ENCODE measurements around the gene ETV1. TPM values are rescaled to one million over a fixed set of nuclear protein-coding genes. Genes with fewer than 3 reads are reported as not detected.

Gene ETV1
- total RNA-seq, 4 donors from 2014 or later = 4.2 to 11.5 (median 7.3) TPM

DNA sequence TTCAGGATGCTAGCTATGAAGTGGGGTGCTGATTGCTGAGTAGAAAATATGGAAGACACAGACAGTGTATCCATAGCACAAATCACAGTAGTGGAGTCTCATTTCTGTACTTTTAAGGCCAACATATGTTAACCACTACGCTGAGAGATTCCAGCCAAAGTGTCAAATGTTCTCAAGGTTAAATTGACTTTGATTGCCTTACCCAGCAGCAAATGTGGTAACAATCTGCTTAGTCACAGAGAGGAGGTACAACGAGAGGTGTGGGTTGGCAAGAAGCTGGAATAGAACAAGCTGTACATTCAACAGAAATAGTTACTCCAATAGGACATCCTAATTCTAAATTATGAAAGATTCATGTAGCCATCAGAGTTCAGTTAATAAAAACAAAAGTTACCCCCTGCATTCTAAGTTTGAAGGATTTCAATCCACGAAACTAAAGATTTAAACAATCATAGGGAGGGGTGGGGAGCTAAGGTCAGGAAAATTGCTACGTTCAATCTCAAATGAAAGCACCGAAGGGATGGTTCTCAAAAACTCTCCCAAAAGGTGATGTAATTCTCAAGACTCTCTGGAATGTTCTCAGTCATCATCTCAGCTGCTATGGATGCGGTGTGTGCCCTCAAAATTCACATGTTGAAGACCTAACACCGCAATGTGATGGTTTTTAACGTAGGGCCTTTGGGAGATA is 137.0 kb downstream of the ETV1 start:
- Histone ChIP-seq H3K36me3 (no peaks in the 10 kb centered on the region), H3K27me3 (no peaks in the 10 kb centered on the region), H3K27ac (no peak overlapping the region), H3K4me1 (peaks cover 0 to 21% (median 0%) of the 10 kb centered on the region in 3 donors), H3K9me3 (no peaks in the 10 kb centered on the region), H3K4me3 (no peak overlapping the region)
- WGBS, 2 donors (ENCODE audit: low coverage in 1 of 2) = 81 to 94% methylated on average over 6 to 8 of the region's 8 CpGs
- no peak for TF ChIP-seq EP300 (IDR thresholded peaks at IDR 0.05)
- TF ChIP-seq POLR2AphosphoS5 (IDR thresholded peaks at IDR 0.05) = no peak
- no peak for TF ChIP-seq POLR2A (IDR thresholded peaks at IDR 0.05)
- TF ChIP-seq, protein P1, sequence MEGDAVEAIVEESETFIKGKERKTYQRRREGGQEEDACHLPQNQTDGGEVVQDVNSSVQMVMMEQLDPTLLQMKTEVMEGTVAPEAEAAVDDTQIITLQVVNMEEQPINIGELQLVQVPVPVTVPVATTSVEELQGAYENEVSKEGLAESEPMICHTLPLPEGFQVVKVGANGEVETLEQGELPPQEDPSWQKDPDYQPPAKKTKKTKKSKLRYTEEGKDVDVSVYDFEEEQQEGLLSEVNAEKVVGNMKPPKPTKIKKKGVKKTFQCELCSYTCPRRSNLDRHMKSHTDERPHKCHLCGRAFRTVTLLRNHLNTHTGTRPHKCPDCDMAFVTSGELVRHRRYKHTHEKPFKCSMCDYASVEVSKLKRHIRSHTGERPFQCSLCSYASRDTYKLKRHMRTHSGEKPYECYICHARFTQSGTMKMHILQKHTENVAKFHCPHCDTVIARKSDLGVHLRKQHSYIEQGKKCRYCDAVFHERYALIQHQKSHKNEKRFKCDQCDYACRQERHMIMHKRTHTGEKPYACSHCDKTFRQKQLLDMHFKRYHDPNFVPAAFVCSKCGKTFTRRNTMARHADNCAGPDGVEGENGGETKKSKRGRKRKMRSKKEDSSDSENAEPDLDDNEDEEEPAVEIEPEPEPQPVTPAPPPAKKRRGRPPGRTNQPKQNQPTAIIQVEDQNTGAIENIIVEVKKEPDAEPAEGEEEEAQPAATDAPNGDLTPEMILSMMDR (IDR thresholded peaks at IDR 0.05) = no peak
- no peak for ATAC-seq

DNA sequence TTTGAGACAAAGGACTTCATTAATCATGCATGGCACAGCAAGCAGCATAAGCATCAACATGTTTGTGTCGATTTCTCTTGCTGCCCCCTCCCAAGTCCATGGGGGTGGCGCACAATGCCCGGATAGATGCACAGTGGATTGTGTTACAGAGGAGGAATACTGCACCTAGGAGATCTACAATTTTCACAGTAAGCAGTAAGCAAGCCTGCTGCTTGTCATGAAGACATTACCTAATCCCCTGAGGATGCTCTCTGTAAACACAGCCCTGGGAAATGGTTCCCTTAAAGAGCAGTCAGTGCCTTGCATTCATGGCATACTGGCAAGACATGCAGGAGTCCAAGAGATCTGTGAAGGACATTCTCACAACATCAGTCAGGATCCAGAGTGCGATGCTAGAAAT is 137.7 kb downstream of the ETV1 start:
- H3K4me3 ChIP-seq = no peak overlapping the region
- no peak for ATAC-seq
- H3K36me3 ChIP-seq = no peaks in the 10 kb centered on the region
- WGBS, 2 donors (ENCODE audit: low coverage in 1 of 2) = 38 to 54% methylated on average over 2 to 3 of the region's 4 CpGs
- H3K27me3 ChIP-seq = no peaks in the 10 kb centered on the region
- peaks cover 0 to 21% (median 0%) of the 10 kb centered on the region in 3 donors for H3K4me1 ChIP-seq
- H3K27ac ChIP-seq = no peak overlapping the region
- H3K9me3 ChIP-seq = no peaks in the 10 kb centered on the region
- TF ChIP-seq EP300 (IDR thresholded peaks at IDR 0.05) (no peak), POLR2A (IDR thresholded peaks at IDR 0.05) (no peak), POLR2AphosphoS5 (IDR thresholded peaks at IDR 0.05) (no peak)
- TF ChIP-seq, protein P1 (IDR thresholded peaks at IDR 0.05) = no peak

DNA sequence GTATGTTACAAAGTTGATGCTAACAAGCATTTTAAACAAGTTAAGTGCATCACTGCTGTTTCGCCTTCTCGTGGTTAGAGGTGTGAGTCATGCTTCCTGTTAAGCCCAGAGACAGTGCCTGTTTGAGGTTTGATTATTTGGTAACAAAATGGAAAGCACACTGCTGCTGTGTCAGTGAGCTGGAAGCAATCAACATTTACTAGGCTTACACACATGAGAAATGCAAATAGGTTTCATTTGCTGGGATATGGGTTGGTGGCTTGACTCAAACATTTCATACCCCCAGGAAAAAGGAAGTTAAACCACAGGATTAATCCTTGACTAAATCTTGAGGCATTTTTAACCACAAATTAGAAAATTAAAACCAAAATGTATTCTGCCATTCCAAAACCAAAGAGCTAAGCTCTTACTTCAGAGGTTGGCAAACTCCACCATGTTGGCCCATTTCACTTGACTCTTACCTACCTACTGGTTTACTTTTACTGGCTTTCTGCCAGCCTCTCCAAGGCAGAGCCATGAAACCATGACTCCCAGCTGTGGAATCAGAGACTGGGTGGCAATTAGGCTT is 139.2 kb downstream of the ETV1 start:
- ATAC-seq = peak; percentile 41
- H3K36me3 ChIP-seq = no peaks in the 10 kb centered on the region
- H3K4me1 ChIP-seq = peaks cover 0 to 21% (median 0%) of the 10 kb centered on the region in 3 donors
- 37% methylated on average over 2 of the region's 2 CpGs; no CpG with 5 or more reads in 1 of the 2 donors for WGBS, 2 donors (ENCODE audit: low coverage in 1 of 2)
- H3K4me3 ChIP-seq = no peak overlapping the region
- no peak overlapping the region for H3K27ac ChIP-seq
- no peaks in the 10 kb centered on the region for H3K9me3 ChIP-seq
- H3K27me3 ChIP-seq = no peaks in the 10 kb centered on the region
- TF ChIP-seq POLR2AphosphoS5 (IDR thresholded peaks at IDR 0.05) (no peak), EP300 (IDR thresholded peaks at IDR 0.05) (no peak), POLR2A (IDR thresholded peaks at IDR 0.05) (no peak)
- TF ChIP-seq, protein P1 (IDR thresholded peaks at IDR 0.05) = no peak

DNA sequence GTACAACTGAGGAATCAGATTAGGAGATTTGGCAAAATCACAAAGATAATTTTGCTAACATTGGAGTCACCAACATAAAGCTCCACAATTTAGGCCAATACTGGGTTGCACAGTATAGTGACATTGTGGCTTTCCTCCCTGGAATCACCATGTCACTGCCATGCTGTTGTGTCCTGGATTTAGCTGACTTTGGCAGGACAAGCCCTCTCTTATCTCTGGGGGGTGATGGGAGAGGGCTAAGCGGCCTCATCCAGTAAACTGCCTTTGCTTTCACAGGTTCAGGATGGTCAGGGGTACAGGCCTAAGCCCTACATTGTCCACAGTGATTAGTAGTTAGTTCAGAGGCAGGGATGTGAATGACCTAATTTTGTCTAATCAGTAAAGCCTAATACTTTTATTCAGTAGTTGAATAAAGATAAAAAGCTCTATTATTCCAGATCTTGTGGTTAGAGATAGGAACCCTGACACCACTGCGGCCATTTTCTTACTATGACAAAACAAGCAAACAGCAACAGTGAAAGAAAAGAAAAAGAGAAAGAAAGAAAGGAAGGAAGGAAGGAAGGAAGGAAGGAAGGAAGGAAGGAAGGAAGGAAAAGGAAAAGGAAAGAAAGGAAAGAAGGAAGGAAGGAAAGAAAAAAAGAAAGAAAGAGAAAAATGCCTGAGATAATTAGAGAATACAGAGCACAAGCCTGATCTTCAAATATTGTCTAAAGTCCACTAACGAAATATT is 140.1 kb downstream of the ETV1 start:
- 91 to 100% methylated on average over 2 to 3 of the region's 3 CpGs for WGBS, 2 donors (ENCODE audit: low coverage in 1 of 2)
- peak overlapping the region in 1 of 4 donors; percentile 29 for H3K27ac ChIP-seq
- TF ChIP-seq POLR2A (IDR thresholded peaks at IDR 0.05) (no peak), POLR2AphosphoS5 (IDR thresholded peaks at IDR 0.05) (no peak)
- TF ChIP-seq, protein P1 (IDR thresholded peaks at IDR 0.05) = no peak
- no peak overlapping the region for H3K4me3 ChIP-seq
- H3K9me3 ChIP-seq = no peaks in the 10 kb centered on the region
- no peak for ATAC-seq
- no peaks in the 10 kb centered on the region for H3K36me3 ChIP-seq
- peaks cover 0 to 21% (median 0%) of the 10 kb centered on the region in 3 donors for H3K4me1 ChIP-seq
- no peaks in the 10 kb centered on the region for H3K27me3 ChIP-seq
